ENCODE data around the gene HOXC9.

Gene HOXC9

GRCh38 chr12:53988541-53989226 is 11.3 kb upstream of the HOXC9 start:
- DNase-seq (ENCODE audit: low read depth): no peak

- DNase-seq (ENCODE audit: low read depth): no peak
These were observed 10.5 kb upstream of the HOXC9 start for GRCh38 chr12:53989227-53990113.

DNA sequence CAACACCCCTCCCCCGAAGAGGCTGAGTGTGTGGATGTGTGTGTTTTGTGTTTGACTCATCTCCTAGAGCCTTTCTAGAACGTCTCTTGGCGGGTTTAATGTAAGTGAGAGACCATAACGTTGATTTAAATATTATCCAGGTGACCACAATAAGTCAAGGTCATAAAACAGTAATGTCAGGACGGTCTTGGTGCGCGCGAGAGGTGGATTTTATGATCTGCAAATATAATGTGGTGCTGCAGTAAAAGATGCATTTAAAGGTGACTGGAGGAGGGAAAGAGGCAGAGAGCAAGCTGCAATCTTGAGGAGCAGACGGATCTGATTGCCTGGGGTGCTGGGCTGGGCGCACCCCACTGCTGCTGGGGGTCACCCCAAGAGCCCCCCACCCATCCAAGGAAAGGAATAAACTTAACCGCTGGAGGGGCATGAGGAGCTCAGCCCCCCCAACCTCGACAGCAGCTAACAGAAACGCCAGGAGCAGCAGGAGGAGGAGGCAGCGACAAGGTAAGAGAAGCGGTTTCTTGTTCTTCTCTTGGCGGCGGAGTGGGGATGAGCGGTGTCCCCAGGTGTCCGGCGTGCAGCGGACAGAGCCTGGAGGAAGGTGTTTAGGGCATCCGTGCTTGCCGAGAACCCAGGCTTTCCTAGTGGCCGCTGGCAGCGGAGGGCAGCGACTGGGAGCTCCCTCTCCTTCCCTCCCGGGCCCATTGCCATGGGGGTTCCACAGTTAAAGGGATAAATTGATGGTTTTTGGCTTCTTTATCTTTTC is 9.5 kb upstream of the HOXC9 start:
- DNase-seq (ENCODE audit: low read depth): no peak

DNA sequence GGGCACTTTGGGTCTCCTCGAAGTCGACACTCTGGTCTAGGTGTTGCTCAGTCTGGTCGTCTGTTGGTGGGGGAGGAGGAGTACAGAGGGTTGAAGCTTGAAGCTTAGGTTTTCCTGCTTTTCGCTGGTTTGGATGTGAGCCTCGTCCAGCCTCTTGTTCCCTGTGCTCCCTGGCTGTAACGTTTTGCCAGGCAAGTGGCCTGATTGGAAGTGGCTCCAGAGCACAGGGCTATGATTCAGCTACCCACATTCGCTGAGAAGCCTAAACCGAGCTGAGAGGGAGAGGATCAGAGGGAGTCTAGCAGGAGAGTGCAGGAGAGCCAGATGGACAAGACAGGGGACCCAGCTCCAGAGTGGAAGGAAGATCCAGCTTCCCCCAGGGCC is 8.9 kb upstream of the HOXC9 start:
- DNase-seq (ENCODE audit: low read depth): no peak

- DNase-seq (ENCODE audit: low read depth): no peak
These were observed 7.5 kb upstream of the HOXC9 start for GRCh38 chr12:53992377-53992889.

GRCh38 chr12:53993162-53994008 is 6.6 kb upstream of the HOXC9 start:
- no peak for DNase-seq (ENCODE audit: low read depth)

DNA sequence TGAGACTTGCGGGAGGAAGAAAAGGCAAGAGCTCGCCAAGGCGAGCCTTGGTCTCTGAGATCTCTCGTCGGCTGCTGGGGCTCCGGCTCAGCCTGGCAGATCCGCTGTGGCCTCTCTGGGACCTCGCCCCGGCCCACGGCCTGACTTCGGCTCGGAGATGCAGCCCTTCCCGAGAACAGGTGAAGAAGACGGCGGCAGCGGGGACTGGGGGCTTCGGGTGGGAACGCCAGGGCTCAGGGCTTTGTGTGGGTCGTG is 6.0 kb upstream of the HOXC9 start:
- DNase-seq (ENCODE audit: low read depth): no peak

DNA sequence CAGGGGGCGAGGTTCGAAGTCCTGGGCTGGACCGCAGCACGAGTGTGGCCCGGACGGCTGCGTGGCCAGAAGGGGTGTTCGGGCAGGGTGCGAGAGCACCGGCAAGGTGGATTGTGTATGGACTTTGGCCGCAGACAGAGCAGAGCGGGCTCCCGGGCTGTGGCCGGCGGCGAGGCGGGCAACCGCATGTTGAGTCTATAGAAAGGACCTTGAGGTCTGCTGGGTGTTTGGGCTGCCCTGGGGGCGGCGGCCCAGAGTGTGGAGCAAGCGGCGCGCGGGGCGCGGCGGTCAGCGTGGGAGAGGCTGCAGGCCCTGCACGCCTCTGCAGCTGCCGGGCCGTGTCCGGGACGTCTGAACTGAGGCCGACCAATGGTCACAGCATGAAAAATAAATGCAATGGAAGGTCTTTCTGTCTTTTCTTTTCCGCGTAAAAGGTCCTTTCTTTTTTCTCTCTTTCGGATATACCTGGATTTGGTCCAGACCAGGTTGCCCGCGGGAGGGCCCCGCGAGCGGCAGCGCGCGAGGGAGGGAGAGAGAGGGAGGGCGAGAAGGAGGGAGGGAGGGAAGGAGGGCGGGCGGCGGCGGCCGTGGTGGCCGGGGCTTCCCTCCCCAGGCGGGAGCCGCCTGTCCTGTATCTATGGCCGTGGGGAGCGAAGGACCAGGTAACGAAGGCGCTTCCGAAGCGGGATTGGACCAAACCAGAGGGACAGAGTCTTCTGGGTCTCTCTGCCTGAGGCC is 5.5 kb upstream of the HOXC9 start:
- no peak for DNase-seq (ENCODE audit: low read depth)

- no peak for DNase-seq (ENCODE audit: low read depth)
These were observed 5.0 kb upstream of the HOXC9 start for GRCh38 chr12:53995002-53995377.

GRCh38 chr12:53995378-53996239 is 4.4 kb upstream of the HOXC9 start:
- DNase-seq (ENCODE audit: low read depth): no peak

DNA sequence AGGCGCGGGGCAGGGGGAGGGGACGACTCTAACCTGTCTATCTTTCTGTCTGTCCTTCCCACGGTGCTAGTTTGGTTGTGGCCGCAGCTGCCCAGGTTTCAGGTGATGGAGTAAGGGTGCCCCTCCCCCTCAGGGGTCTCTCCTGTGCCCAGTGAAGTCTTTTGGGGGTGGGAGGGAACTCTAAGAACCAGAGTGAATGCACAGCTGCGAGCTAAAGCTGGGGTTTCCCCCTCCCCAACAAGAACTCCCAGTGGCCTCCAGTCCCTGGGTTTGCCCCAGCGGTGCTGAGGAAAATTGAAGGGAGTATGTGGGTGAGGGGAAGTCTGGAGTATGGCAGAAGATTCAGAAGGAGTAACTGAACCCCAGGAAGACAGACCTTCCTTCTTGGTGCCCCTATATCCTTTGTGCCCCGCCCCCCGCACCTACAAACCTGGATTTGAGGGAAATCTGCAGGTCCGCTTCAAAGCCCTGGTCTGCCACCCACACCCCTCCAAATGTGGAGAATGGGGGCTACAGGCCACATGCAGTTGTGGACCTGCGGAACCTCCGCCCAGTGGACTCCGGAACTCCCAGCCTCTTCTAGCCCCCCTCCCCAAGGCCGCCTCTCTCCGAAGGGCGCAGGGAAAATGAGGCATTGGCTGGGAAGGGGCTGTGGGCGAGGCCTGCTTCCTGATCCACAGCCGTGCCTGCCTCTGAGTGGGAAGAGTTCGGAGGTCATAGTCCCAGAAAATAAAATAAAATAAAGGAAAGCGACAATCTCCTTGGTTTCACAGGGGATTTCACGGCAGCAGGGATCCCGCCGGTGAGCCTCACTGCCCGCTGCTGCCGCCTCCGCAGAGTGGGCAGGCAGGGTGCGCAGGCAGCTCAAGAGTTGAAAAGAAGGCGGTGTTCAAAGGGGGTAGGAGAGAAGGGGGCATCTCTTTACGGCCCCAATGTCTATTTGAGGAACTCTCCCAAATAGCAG is 3.4 kb upstream of the HOXC9 start:
- no peak for DNase-seq (ENCODE audit: low read depth)

- DNase-seq (ENCODE audit: low read depth): no peak
These were observed 2.5 kb upstream of the HOXC9 start for GRCh38 chr12:53997204-53998109.

DNA sequence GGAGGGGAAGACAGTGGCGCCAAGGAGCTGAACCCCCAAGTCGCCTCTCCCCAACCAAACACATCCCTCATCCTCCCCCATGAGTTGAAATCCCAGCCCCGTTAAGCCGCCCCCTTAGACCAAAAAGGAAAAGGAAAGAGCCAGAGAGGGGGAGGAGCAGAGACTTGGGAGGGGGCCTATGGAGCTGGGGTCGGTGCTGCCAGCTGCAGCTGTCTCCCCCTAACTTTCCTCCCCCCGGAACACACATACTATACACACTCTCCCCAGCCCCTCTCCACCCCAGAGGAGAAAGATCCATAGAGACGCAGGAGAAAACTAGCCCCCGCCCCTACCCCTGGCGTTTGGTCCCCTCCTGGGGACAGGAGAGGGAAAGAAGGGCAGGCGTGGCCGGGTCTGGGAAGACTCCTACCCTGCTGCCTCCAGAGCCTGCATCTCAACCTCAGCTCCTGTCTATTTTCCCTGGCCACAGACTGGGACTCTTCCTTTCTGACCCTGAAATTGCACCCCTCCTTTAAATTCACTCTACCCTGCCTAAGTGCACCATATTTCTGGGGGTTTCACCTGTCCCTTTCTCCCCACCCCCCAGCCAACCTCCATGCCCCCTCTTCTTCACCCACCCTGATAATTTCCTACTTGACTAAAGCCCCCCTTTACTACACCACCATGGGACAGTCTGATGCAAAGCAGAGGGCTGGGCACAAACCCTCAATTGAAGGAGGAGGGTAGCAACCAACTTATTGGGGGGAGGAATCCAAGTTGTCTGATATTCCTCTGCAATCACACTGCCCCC is 1.7 kb upstream of the HOXC9 start:
- no peak for DNase-seq (ENCODE audit: low read depth)

GRCh38 chr12:53998900-53999236 is 1.1 kb upstream of the HOXC9 start:
- DNase-seq (ENCODE audit: low read depth): no peak

- DNase-seq (ENCODE audit: low read depth): no peak
These were observed 324 bp upstream of the HOXC9 start for GRCh38 chr12:53999559-54000115.

DNA sequence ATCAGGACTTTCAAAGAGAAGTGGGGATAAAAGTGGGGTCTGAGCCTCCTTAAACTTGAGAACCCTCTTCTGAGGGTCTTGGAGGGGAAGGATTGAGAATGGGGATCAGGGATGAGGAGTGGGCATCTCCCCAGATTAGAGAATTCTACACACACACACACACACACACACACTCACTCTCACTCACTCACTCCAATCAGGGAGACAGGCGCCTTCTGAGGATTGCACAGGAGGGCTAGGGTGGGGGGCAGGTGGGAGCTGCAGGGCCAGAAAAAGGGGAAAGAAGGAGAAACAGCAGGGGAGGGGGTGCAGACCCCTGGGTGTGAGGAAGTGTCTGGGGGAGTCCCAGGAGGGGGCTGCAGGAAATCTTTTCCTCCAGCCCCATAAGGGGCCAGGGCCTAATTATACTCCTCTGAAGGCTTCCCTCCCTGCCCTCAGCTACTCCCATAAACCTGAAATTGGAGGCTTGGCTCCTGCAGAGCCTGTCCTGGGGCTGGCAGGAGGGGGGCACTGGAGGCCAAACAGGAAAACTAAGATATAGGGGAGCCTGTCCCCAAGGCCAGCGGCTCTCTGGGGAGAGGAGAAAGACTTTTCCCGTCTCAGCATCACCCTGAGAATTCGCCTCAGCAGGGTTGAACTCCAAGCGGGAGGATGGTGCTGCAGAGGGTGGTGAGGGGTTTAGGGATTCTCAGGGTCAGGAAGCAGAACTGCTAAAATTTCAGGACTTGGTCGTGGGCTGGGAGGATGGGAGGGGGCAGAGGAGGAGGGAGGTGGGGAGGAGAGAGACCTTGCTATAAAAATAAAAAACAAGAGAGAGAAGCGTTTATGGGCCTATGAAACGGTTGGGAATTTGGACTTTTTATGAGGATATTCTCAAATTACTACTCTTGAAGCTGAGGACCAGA is 1.6 kb downstream of the HOXC9 start:
- no peak for DNase-seq (ENCODE audit: low read depth)
